DMS153 treated with DMSO at 0.1 percent for 48 hours (cell line): ENCODE data around the gene TMEM43.
A peak's percentile ranks its signal among the peaks of the same experiment; 100 is the strongest.

Source experiments
- DNase-seq: peaks from one replicate; lab custom pipeline; 2025; ENCODE audit not compliant: unreplicated experiment; lab: John Stamatoyannopoulos, UW

Gene TMEM43

GRCh38 chr3:14175383-14176037 lies 50.7 kb downstream of the TMEM43 start:
- no peak for DNase-seq

DNA sequence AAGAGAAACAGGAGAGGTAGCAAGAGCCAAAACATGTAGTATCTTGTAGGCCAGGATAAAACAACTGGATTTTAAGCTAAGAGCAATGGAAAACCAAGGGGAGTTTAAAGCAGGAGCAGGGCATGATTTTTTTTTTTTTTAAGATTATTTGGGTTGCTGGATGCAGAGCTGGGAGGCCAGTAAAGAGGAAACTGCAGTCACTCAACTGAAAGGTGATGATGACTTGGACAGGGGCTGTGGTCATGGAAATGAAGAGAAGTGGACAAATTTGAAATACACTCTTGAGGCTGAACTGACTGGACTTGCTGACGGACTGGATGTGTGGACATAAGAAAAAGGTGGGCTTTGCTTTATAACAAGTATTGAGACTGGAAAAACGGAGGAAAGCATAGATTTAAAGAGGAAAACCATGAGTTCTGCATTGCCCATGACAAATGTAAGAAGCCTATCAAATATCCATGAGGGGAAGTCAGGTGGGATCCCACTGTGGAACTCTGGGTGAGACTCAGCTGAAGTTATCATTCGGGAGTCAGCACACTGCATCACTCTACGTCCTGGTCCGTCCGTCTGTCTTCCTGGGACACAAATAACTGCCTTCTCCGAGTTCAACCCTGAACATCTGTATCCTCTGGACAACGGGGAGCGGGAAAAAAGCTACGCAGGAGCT lies 52.9 kb downstream of the TMEM43 start:
- no peak for DNase-seq

DNA sequence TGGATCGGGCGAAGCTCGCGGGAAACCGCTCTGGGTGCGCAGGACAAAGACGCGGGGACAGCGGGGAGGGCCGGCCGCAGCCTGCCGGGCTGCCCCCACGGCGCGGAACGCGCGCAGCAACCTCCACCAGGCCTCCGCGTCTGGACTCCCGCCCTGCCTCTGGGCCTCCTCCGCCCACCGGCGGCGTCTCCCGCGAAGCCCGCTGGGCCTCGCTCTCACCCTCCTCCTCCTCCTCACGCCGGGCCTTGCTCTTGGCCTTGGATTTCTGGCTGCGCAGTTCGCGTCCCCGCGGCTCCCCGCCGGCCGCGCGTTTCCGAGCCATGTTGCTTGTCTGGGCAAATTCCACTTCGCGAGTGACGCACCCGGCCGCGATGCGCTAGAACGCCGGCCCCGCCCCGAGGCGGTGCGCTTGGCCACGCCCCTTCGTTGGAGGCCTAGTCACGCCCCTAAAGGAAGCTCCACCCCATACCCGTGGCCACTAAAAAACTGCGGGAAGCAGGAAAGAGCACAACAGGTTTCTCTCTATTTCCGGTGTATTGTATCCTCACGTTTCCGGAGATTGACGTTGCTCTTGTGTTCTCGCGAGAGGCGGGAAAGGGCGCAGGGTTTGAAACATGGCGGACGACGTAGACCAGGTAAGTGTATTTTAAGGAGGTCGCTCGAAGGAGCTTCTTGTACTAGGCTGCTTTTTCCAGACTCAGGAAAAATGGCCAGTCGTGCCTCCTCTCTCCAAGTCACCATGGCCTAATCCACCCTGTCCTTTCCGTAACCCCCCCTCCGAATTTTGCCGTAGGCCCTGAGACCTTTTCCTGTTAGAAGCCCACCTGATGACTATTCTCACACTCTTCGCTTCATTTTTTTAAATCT lies 53.6 kb downstream of the TMEM43 start, which contains the start of the genes LSM3 and XPC:
TSS of gene LSM3 (plus strand) at position 571 of the 867 bp plus-strand sequence. CDS start at position 615, 44 bp downstream.
TSS of gene XPC (minus strand) at position 355 of the 867 bp plus-strand sequence. CDS start at position 322, 33 bp downstream.
- DNase-seq, result peak; percentile 73

DNA sequence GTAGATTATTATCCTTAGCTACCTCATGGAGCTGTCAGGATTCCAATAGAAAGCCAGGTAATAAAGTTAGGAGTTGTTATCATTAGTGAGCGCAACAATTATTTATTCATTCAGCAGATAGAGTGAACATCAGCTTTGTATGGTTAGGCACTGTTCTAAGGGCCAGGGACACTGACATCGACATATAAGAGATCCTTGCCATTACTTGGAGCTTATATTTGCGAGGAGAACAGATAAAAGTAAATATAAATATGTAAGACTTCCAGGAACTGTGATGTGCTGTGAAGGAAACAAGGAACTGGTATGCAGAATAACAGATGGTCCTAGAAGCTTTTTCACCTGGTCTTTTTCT lies 54.2 kb downstream of the TMEM43 start:
- DNase-seq, result no peak

- no peak for DNase-seq
These were observed 54.9 kb downstream of the TMEM43 start for GRCh38 chr3:14179795-14180194.

- DNase-seq, result no peak
These were observed 56.4 kb downstream of the TMEM43 start for GRCh38 chr3:14181253-14181652.

DNA sequence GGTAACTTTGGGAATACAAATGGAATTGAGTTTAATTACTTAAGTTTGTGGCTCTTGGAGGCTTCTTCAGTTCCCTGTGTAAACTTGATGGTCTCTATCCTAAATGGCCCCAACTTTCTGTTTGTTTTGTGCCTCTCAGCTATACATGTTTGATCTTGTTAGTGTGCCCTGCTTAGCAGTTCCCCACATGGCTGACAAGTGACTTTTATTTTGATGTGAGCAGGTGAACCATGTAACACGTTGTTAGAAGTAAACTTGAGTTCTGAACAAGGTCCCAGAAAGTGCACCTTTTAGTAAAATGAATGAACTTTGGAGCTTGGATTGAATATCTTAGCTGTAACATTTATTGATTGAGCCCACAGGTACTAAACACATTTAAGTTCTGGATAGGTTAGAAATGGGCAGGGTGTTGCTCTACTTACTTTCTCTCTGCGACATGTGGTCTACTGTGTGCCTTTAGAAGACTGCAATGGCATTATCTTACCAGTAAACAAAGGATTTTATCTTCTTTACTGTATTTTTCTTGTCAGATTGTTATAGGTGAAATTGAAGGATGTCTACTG lies 58.2 kb downstream of the TMEM43 start:
- no peak for DNase-seq

DNA sequence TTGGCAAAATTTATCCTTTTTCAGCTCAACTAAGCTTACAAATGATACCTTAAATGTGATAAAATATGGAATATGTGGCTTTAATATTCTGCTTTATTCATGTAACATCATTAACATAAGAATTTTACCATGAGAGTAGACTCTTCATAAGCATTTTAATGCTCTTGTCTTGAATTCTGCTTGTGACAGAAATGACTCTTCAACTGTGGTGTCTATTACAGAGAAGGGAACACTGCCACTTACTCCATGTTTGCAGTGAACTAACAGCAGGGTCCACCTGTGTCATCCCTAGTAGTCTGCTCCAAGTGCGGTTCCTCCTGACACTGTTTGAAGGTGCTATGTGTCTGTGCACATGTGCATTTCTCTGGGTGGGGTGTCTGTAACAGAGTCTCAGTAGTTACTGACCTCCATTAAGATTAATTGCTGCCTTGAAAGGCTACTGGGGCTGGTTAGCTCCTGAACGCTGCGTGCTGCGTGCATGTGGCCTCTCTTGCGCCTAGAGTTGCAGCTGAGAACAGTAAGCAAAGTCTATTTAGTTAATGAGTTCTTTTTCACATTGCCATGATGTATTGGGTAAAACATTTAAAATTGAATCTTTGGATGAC lies 62.1 kb downstream of the TMEM43 start:
- no peak for DNase-seq

DNA sequence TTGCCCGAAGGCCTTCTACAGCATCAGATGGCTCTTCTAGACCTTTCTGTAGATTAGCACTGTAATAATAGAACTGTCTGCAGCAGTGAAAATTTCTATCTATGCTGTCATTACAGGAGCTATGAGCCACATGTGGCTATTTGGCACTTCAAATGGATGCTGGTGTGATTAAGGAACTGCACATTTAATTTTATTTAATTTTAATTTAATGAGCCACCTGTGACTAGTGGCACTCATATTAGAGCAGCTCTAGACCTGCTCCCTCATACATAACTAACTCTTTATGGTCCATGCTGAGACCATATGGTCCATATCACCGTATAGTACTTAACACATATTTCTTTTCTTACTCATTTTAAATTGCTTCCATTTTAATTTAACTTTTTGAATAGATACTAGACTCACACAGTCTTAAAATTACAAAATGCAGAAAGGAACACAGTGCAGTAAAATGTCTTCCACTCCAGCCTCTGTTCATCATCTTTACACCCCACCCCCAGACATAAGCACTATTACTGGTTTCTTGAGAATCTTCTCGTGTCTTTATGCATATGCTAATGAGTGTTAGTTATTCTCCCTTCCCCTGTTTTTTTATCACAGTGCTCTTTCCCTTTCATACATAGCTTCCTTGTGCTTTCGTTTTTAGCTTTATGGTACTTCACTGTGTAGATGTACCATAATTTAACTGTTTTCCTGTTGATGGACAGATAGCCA lies 63.3 kb downstream of the TMEM43 start:
- DNase-seq, result no peak
